Caco-2 (cell line): ENCODE results near the gene MESP1. TPM values are rescaled to one million over a fixed set of nuclear protein-coding genes. Genes with fewer than 3 reads are reported as not detected.

ENCODE experiments used
- BruUV-seq: library from RNA; stranded (reverse); fragments of 400-500 nt; replicated peaks from 2 replicates; lab custom pipeline; 2021; lab: Mats Ljungman, UMichigan
- CTCF ChIA-PET: fragments of 300-600 bp; sonication (Branson Sonifier 250); formaldehyde crosslinking; loops from one replicate; lab custom pipeline; 2022; ENCODE audit warnings: antibody characterized with exemption; lab: Charles Lee
- POLR2A ChIA-PET: fragments of 300-600 bp; sonication (Branson Sonifier 250); formaldehyde crosslinking; loops from one replicate; lab custom pipeline; 2022; ENCODE audit warnings: antibody characterized with exemption; lab: Charles Lee
- DNase-seq, 2 experiments: peaks; one replicate each; pipeline versions ENCODE4 v3.0.0 to v3.0.0-alpha.2; 2020 to 2022
- H3K27me3 ChIP-seq: replicated peaks from 2 replicates; pipeline ENCODE4 v1.6.0; 2011; ENCODE audit warnings: low read length; ENCODE audit not compliant: control insufficient read depth, insufficient read depth
- H3K36me3 ChIP-seq: 2 replicates; pipeline ENCODE4 v1.5.1; 2011; ENCODE audit warnings: low read length; ENCODE audit not compliant: control insufficient read depth, insufficient read depth
- H3K4me1 ChIP-seq: fragments of 250-450 bp; sonication (Bioruptor Pico); 2 replicates; pipeline ENCODE4 v1.5.1; 2020; ENCODE audit warnings: mild to moderate bottlenecking
- H3K4me3 ChIP-seq: 2 replicates; pipeline ENCODE4 v1.5.1; 2011; ENCODE audit warnings: low read depth, mild to moderate bottlenecking, control low read depth, low read length
- H3K9me3 ChIP-seq: fragments of 250-450 bp; sonication (Bioruptor Pico); 2 replicates; pipeline ENCODE4 v1.5.1; 2020; ENCODE audit warnings: mild to moderate bottlenecking, moderate library complexity
- H3K27ac Mint-ChIP-seq: one replicate; pipeline ENCODE4 v1.8.0; 2022; ENCODE audit warnings: mixed read lengths; ENCODE audit not compliant: unreplicated experiment
- H3K27me3 Mint-ChIP-seq: one replicate; pipeline ENCODE4 v1.8.0; 2022; ENCODE audit warnings: mixed read lengths; ENCODE audit not compliant: insufficient read depth, unreplicated experiment
- H3K36me3 Mint-ChIP-seq: one replicate; pipeline ENCODE4 v1.8.0; 2022; ENCODE audit warnings: mild to moderate bottlenecking, mixed read lengths; ENCODE audit not compliant: insufficient read depth, unreplicated experiment
- H3K4me1 Mint-ChIP-seq: one replicate; pipeline ENCODE4 v1.8.0; 2022; ENCODE audit warnings: low read depth, mixed read lengths; ENCODE audit not compliant: unreplicated experiment
- H3K4me3 Mint-ChIP-seq: one replicate; pipeline ENCODE4 v1.8.0; 2022; ENCODE audit warnings: mild to moderate bottlenecking, moderate library complexity, mixed read lengths; ENCODE audit not compliant: unreplicated experiment
- H3K9me3 Mint-ChIP-seq: one replicate; pipeline ENCODE4 v1.8.0; 2022; ENCODE audit warnings: mixed read lengths; ENCODE audit not compliant: unreplicated experiment
- intact Hi-C: fragments of 100-400 bp; cut with micrococcal nuclease; formaldehyde crosslinking; loops from one replicate; pipeline ENCODE4 v1.10.0; 2022; ENCODE audit not compliant: unreplicated experiment
- total RNA-seq: library from RNA; stranded (reverse); gene quantifications from 2 replicates; pipeline ENCODE4 v1.2.3, GENCODE V29; 2022
- TF ChIP-seq, protein P1 (sequence below), 2 experiments: fragments of 200-600 bp in 1 of 2; IDR thresholded peaks; 1 replicate in 1 of 2; 2 replicates in 1 of 2; pipeline versions ENCODE4 v1.5.1 to v1.8.0; 2011 to 2022; ENCODE audit warnings: antibody characterized with exemption in 1 of 2, control low read depth in 1 of 2, inconsistent platforms in 1 of 2, low read depth in 1 of 2, low read length in 1 of 2, mild to moderate bottlenecking in 1 of 2, moderate library complexity in 1 of 2; ENCODE audit not compliant: insufficient read depth in 1 of 2, severe bottlenecking in 1 of 2, unreplicated experiment in 1 of 2

MESP1 gene
- total RNA-seq, 1 experiment from 2014 or later: 1.00 TPM

DNA sequence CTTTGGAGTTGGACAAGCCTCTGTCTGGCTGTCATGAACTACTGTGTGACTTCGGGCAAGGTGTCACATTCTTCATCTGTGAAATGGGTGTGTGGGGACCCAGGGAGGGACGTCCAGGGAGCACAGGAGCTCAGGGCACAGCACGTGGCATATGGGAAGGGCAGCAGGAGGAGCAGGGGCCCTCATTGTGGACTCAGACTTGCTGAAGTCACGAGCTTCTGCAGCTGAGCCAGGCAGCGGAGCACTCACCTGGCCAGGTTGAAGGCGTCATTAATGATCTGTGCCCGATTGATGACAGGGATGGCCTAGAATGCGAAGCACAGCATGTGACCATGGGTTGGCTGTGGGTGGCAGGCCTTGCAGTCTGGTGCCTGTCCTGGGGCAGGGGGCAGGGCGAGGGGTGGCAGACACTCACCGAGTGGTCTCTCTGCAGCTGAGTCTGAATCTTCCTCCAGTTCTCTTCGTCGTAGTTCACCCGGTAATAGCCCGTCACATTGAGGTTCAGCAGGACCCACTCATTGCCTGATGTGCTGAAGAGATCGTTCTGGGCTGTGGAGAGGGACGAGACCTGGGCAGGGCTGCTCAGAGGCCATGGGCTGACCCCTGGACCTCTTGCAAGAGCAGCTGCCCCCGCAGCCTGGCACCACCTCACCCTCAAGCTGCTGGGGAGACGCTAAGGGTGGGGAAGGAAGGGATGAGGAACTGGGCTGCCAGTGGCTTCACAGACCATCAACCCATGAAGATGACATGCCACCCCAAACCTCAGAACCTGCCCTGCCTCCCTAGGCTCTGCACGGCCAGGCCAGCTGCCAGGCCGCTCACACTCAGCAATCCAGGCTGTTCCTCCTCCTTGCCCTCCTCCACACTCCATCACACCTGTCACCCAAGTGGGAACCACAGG is 48.2 kb upstream of the MESP1 start:
- CTCF ChIA-PET: interaction anchor here (0.6 to 1.0 kb wide), 2 partner anchors 21 to 38 kb away, joined by 3 read pairs; no protein-coding TSS in a partner anchor
- Histone ChIP-seq H3K36me3 (no peaks in the 10 kb centered on the region), H3K9me3 (no peaks in the 10 kb centered on the region; the same call in 1 of the 2 replicates), H3K4me1 (no peaks in the 10 kb centered on the region), H3K4me3 (no peak overlapping the region), H3K27me3 (no peaks in the 10 kb centered on the region)
- BruUV-seq: no TSS peak
- no peak for DNase-seq
- Mint-ChIP-seq H3K9me3 (no peaks in the 10 kb centered on the region), H3K36me3 (no peaks in the 10 kb centered on the region), H3K4me3 (no peak overlapping the region), H3K27ac (no peak overlapping the region), H3K4me1 (no peaks in the 10 kb centered on the region), H3K27me3 (no peaks in the 10 kb centered on the region)
- intact Hi-C loops: no loop called here
- POLR2A ChIA-PET: no interaction called here
- TF ChIP-seq, protein P1, sequence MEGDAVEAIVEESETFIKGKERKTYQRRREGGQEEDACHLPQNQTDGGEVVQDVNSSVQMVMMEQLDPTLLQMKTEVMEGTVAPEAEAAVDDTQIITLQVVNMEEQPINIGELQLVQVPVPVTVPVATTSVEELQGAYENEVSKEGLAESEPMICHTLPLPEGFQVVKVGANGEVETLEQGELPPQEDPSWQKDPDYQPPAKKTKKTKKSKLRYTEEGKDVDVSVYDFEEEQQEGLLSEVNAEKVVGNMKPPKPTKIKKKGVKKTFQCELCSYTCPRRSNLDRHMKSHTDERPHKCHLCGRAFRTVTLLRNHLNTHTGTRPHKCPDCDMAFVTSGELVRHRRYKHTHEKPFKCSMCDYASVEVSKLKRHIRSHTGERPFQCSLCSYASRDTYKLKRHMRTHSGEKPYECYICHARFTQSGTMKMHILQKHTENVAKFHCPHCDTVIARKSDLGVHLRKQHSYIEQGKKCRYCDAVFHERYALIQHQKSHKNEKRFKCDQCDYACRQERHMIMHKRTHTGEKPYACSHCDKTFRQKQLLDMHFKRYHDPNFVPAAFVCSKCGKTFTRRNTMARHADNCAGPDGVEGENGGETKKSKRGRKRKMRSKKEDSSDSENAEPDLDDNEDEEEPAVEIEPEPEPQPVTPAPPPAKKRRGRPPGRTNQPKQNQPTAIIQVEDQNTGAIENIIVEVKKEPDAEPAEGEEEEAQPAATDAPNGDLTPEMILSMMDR (IDR thresholded peaks at IDR 0.05; ENCODE audit: insufficient read depth in 1 of 2, low read depth in 1 of 2, low read length in 1 of 2, severe bottlenecking in 1 of 2, unreplicated experiment in 1 of 2): no peak

DNA sequence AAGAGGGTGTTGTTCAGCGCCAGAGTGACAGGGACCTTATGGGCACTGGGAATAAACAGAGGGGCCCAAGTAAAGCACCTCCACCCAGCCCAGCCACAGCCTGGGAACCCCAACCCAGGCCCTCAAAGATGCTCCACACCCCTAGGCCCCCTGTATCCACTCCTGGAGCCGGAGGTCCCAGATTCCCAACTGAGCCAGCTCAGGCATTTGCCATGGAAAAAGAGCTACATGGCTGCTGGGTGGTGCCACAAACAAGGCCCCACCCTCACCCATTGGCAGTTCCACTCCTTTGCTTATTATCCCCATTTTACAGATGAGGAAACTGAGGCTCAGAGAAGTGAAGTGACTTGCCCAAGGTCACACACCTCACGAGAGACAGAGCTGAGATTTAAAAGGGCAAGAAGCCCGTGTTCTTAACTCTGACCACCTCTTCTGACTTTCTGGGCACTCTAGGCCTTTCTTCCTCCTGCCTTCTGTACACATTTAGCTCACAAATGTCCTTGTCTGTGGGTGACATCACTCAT is 46.7 kb upstream of the MESP1 start:
- H3K4me1 Mint-ChIP-seq: no peaks in the 10 kb centered on the region
- BruUV-seq: no TSS peak
- ChIA-PET CTCF (interaction anchor here (0.6 to 0.7 kb wide), 2 partner anchors 37 to 446 kb away, joined by 4 to 6 read pairs; no protein-coding TSS in a partner anchor), POLR2A (no interaction called here)
- H3K4me3 Mint-ChIP-seq: no peak overlapping the region
- intact Hi-C loops: no loop called here
- no peaks in the 10 kb centered on the region for H3K9me3 Mint-ChIP-seq
- Histone ChIP-seq H3K4me3 (no peak overlapping the region), H3K27me3 (no peaks in the 10 kb centered on the region), H3K36me3 (0 out of 2 replicates have a peak, but pooled peaks cover under 1% of the 10 kb centered on the region), H3K4me1 (no peaks in the 10 kb centered on the region), H3K9me3 (no peaks in the 10 kb centered on the region; the same call in 1 of the 2 replicates)
- DNase-seq: no peak
- no peaks in the 10 kb centered on the region for H3K27me3 Mint-ChIP-seq
- no peak overlapping the region for H3K27ac Mint-ChIP-seq
- TF ChIP-seq, protein P1 (IDR thresholded peaks at IDR 0.05; ENCODE audit: insufficient read depth in 1 of 2, low read depth in 1 of 2, low read length in 1 of 2, severe bottlenecking in 1 of 2, unreplicated experiment in 1 of 2): no peak
- no peaks in the 10 kb centered on the region for H3K36me3 Mint-ChIP-seq

DNA sequence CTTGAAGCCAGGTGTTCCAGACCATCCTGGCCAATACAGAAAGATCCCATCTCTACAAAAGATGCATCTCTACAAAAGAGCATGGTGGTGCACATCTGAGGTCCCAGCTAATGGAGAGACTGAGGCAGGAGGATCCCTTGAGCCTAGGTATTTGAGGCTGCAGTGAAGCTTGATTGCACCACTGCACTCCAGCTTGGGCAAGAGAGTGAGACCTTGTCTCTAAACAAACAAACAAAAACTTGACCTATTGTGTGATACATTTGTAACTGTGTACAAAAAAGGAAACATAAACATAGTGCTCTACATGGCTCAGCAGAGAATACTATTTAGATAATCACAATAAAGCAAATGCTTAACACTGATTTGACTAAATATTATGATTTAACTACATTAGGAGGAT is 44.9 kb upstream of the MESP1 start:
- H3K36me3 ChIP-seq: 0 out of 2 replicates have a peak, but pooled peaks cover 1% of the 10 kb centered on the region
- H3K27me3 ChIP-seq: no peaks in the 10 kb centered on the region
- no peaks in the 10 kb centered on the region; the same call in 1 of the 2 replicates for H3K9me3 ChIP-seq
- Mint-ChIP-seq H3K27me3 (no peaks in the 10 kb centered on the region), H3K9me3 (no peaks in the 10 kb centered on the region), H3K27ac (no peak overlapping the region), H3K4me3 (no peak overlapping the region), H3K4me1 (no peaks in the 10 kb centered on the region), H3K36me3 (no peaks in the 10 kb centered on the region)
- H3K4me3 ChIP-seq: no peak overlapping the region
- intact Hi-C loops: no loop called here
- CTCF ChIA-PET: interaction anchor here (1.3 kb wide), 1 partner anchor 36 kb away, joined by 3 read pairs; no protein-coding TSS in a partner anchor
- no peaks in the 10 kb centered on the region for H3K4me1 ChIP-seq
- POLR2A ChIA-PET: no interaction called here
- no TSS peak for BruUV-seq
- DNase-seq: no peak
- TF ChIP-seq, protein P1 (IDR thresholded peaks at IDR 0.05; ENCODE audit: insufficient read depth in 1 of 2, low read depth in 1 of 2, low read length in 1 of 2, severe bottlenecking in 1 of 2, unreplicated experiment in 1 of 2): no peak
